GM12892 (cell line): ENCODE measurements around the gene CD8B.

Source experiments
- POLR2A ChIP-seq: IDR thresholded peaks from 2 replicates; pipeline ENCODE4 v1.6.1; 2011; ENCODE audit warnings: low read depth, low read length, control low read depth
- POLR2AphosphoS5 ChIP-seq: IDR thresholded peaks from 2 replicates; pipeline ENCODE4 v1.6.1; 2011; ENCODE audit warnings: low read depth, low read length, control low read depth
- TAF1 ChIP-seq: IDR thresholded peaks from 2 replicates; pipeline ENCODE4 v1.6.1; 2011; ENCODE audit warnings: low read depth, mild to moderate bottlenecking, control low read depth, low read length, borderline replicate concordance

DNA sequence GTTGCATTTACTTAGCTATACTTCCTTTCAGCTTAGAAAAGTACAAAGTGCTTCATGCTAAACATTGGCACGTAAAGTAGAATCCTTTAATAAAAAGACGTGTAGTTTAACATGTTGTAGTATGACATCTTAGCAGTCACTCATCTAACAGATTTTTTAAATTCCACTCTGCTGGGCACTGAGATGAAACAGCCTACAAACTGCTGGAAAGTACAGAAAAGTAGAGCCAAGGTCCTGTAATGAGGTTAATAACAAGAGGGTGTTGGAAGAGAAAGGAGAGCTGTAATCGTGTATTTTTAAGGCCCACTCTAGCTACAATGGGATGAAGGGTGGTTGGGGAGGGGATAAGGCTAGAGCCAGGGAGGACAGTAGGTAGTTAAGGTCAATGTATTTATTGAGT lies 81.7 kb downstream of the CD8B start:
- TF ChIP-seq POLR2AphosphoS5 (no peak), POLR2A (no peak), TAF1 (no peak)
